ENCODE results near the gene BCAR1. TPM values are rescaled to one million over a fixed set of nuclear protein-coding genes. Genes with fewer than 3 reads are reported as not detected.

BCAR1 gene
- total RNA-seq = 73.9 and 76.3 TPM in 2 replicates

GRCh38 chr16:75251280-75252048 is at the start of gene BCAR1:
TSS of gene BCAR1 (minus strand) at chr16:75251624. CDS start at chr16:75251482, 142 bp downstream.

GRCh38 chr16:75218256-75219076 is 33.0 kb downstream of the BCAR1 start, which contains the start of gene CTRB1:
TSS of gene CTRB1 (plus strand) at chr16:75218988. CDS start at chr16:75219008, 20 bp downstream.

GRCh38 chr16:75206749-75207451 is 44.5 kb downstream of the BCAR1 start, which contains the start of gene CTRB2:
TSS of gene CTRB2 (minus strand) at chr16:75207161. CDS start at chr16:75207141, 20 bp downstream.

Other genes with a start within 250 kb of the BCAR1 start
- gene LDHD, start 134.8 kb downstream of the BCAR1 start, total RNA-seq = 0.34 and 0.45 TPM in 2 replicates
- gene ZFP1, start 103.1 kb downstream of the BCAR1 start, total RNA-seq = 6.7 and 8.2 TPM in 2 replicates
- not detected in 2 replicates for gene CTRB2, start 44.5 kb downstream of the BCAR1 start, total RNA-seq
- gene CTRB1, start 32.6 kb downstream of the BCAR1 start, total RNA-seq = not detected in 2 replicates
- gene CFDP1, start 181.9 kb upstream of the BCAR1 start, total RNA-seq = 37.5 and 44.4 TPM in 2 replicates
- 4.2 and 5.5 TPM in 2 replicates for gene TMEM170A, start 213.1 kb upstream of the BCAR1 start, total RNA-seq
- gene CHST6, start 243.8 kb upstream of the BCAR1 start, total RNA-seq = 1.0 and 2.0 TPM in 2 replicates

All from bronchus fibroblast of lung (primary cell).